ENCODE data around the gene ACTN2. TPM values are rescaled to one million over a fixed set of nuclear protein-coding genes. Genes with fewer than 3 reads are reported as not detected.

The ACTN2 gene
- total RNA-seq: under 0.01 and 0.17 TPM in 2 replicates
- 0.07 and 0.22 TPM in 2 replicates for polyA plus RNA-seq
- 0.02 and 0.17 TPM in 2 replicates for polyA plus RNA-seq (2012)
- polyA minus RNA-seq (ENCODE audit: low replicate concordance): not detected in 2 replicates

GRCh38 chr1:236685917-236686814 lies at the start of gene ACTN2:
ACTN2 (plus strand) TSS chr1:236686499; CDS start chr1:236686674, 175 bp downstream.
- Histone ChIP-seq H3K79me2 (ENCODE audit: control insufficient read depth, insufficient read depth, low read length) (no peaks in the 10 kb centered on the region), H3K27ac (ENCODE audit: insufficient read depth, low read length) (no peak within 1 kb of the TSS), H3K4me1 (ENCODE audit: control insufficient read depth, extremely low read depth, insufficient read depth, low read length) (peaks cover 5% of the 10 kb centered on the region), H3K36me3 (ENCODE audit: control insufficient read depth, insufficient read depth, low read length) (no peaks in the 10 kb centered on the region), H3K4me3 (replicated peaks in 1 of 4; ENCODE audit: control extremely low read depth in 1 of 4, insufficient read depth in 1 of 4, low read depth in 3 of 4, low read length in 4 of 4) (peak within 1 kb of the TSS in 3 of 4 experiments; percentile 29 to 46 (median 30)), H3K27me3 (ENCODE audit: control insufficient read depth, insufficient read depth, low read length) (no peaks in the 10 kb centered on the region), H3K9ac (ENCODE audit: insufficient read depth, low read length) (no peak within 1 kb of the TSS), H3K9me3 (ENCODE audit: control insufficient read depth, insufficient read depth, low read depth, low read length) (no peaks in the 10 kb centered on the region), H3K4me2 (ENCODE audit: extremely low read depth, insufficient read depth, low read length) (peak within 1 kb of the TSS; percentile 99), H4K20me1 (ENCODE audit: control insufficient read depth, extremely low read depth, insufficient read depth, low read length) (no peaks in the 10 kb centered on the region), H2AFZ (ENCODE audit: low read length) (peak within 1 kb of the TSS; percentile 76)
- peak; percentile 12 to 28 for DNase-seq (ENCODE audit: low read depth in 2 of 2)
- no peak for TF ChIP-seq CTCF (conservative IDR thresholded peaks at IDR 0.05 in 1 of 2, IDR thresholded peaks at IDR 0.05 in 1 of 2; ENCODE audit: low read depth in 1 of 2, low read length in 2 of 2)
- TF ChIP-seq EZH2 (IDR thresholded peaks at IDR 0.05; ENCODE audit: low read length, missing control alignments): no peak

- H3K27ac ChIP-seq (ENCODE audit: insufficient read depth, low read length): no peak overlapping the region
- H3K4me1 ChIP-seq (ENCODE audit: control insufficient read depth, extremely low read depth, insufficient read depth, low read length): no peaks in the 10 kb centered on the region
- TF ChIP-seq EZH2 (IDR thresholded peaks at IDR 0.05; ENCODE audit: low read length, missing control alignments) (no peak), CTCF (conservative IDR thresholded peaks at IDR 0.05 in 1 of 2, IDR thresholded peaks at IDR 0.05 in 1 of 2; ENCODE audit: low read depth in 1 of 2, low read length in 2 of 2) (no peak)
- H3K4me2 ChIP-seq (ENCODE audit: extremely low read depth, insufficient read depth, low read length): no peak overlapping the region
- no peaks in the 10 kb centered on the region for H3K36me3 ChIP-seq (ENCODE audit: control insufficient read depth, insufficient read depth, low read length)
- DNase-seq (ENCODE audit: low read depth in 2 of 2): no peak
- no peak overlapping the region for H2AFZ ChIP-seq (ENCODE audit: low read length)
- H3K27me3 ChIP-seq (ENCODE audit: control insufficient read depth, insufficient read depth, low read length): no peaks in the 10 kb centered on the region
- H3K4me3 ChIP-seq (replicated peaks in 1 of 4; ENCODE audit: control extremely low read depth in 1 of 4, insufficient read depth in 1 of 4, low read depth in 3 of 4, low read length in 4 of 4): no peak overlapping the region
- no peak overlapping the region for H3K9ac ChIP-seq (ENCODE audit: insufficient read depth, low read length)
- no peaks in the 10 kb centered on the region for H3K9me3 ChIP-seq (ENCODE audit: control insufficient read depth, insufficient read depth, low read depth, low read length)
- H3K79me2 ChIP-seq (ENCODE audit: control insufficient read depth, insufficient read depth, low read length): no peaks in the 10 kb centered on the region
- no peaks in the 10 kb centered on the region for H4K20me1 ChIP-seq (ENCODE audit: control insufficient read depth, extremely low read depth, insufficient read depth, low read length)
These were observed 47.4 kb upstream of the ACTN2 start for GRCh38 chr1:236638945-236639344.

GRCh38 chr1:236639686-236640085 lies 46.6 kb upstream of the ACTN2 start:
- H3K9ac ChIP-seq (ENCODE audit: insufficient read depth, low read length): no peak overlapping the region
- H3K4me2 ChIP-seq (ENCODE audit: extremely low read depth, insufficient read depth, low read length): no peak overlapping the region
- H3K4me1 ChIP-seq (ENCODE audit: control insufficient read depth, extremely low read depth, insufficient read depth, low read length): no peaks in the 10 kb centered on the region
- H3K27me3 ChIP-seq (ENCODE audit: control insufficient read depth, insufficient read depth, low read length): no peaks in the 10 kb centered on the region
- no peak for DNase-seq (ENCODE audit: low read depth in 2 of 2)
- no peak for TF ChIP-seq EZH2 (IDR thresholded peaks at IDR 0.05; ENCODE audit: low read length, missing control alignments)
- no peak for TF ChIP-seq CTCF (conservative IDR thresholded peaks at IDR 0.05 in 1 of 2, IDR thresholded peaks at IDR 0.05 in 1 of 2; ENCODE audit: low read depth in 1 of 2, low read length in 2 of 2)
- no peak overlapping the region for H2AFZ ChIP-seq (ENCODE audit: low read length)
- no peaks in the 10 kb centered on the region for H4K20me1 ChIP-seq (ENCODE audit: control insufficient read depth, extremely low read depth, insufficient read depth, low read length)
- H3K36me3 ChIP-seq (ENCODE audit: control insufficient read depth, insufficient read depth, low read length): no peaks in the 10 kb centered on the region
- H3K4me3 ChIP-seq (replicated peaks in 1 of 4; ENCODE audit: control extremely low read depth in 1 of 4, insufficient read depth in 1 of 4, low read depth in 3 of 4, low read length in 4 of 4): no peak overlapping the region
- H3K9me3 ChIP-seq (ENCODE audit: control insufficient read depth, insufficient read depth, low read depth, low read length): no peaks in the 10 kb centered on the region
- H3K27ac ChIP-seq (ENCODE audit: insufficient read depth, low read length): no peak overlapping the region
- no peaks in the 10 kb centered on the region for H3K79me2 ChIP-seq (ENCODE audit: control insufficient read depth, insufficient read depth, low read length)
